Fibroblast of lung (primary cell): ENCODE data around the gene ARRB2. TPM values are rescaled to one million over a fixed set of nuclear protein-coding genes. Genes with fewer than 3 reads are reported as not detected.

Source experiments
- DNase-seq, 2 donors: peaks; one replicate each; pipeline versions ENCODE4 v3.0.0 to v3.0.0-alpha.2; 2010; ENCODE audit warnings: low read depth in 2 of 2
- H2AFZ ChIP-seq: 2 replicates; pipeline ENCODE4 v1.5.1; 2012; ENCODE audit warnings: low read length, control low read depth, inconsistent platforms
- H3K27ac ChIP-seq: 2 replicates; pipeline ENCODE4 v1.5.1; 2011; ENCODE audit warnings: low read length, control low read depth; ENCODE audit not compliant: insufficient read depth
- H3K27me3 ChIP-seq: 2 replicates; pipeline ENCODE4 v1.5.1; 2011; ENCODE audit warnings: mild to moderate bottlenecking, low read length; ENCODE audit not compliant: control insufficient read depth, insufficient read depth
- H3K36me3 ChIP-seq: 2 replicates; pipeline ENCODE4 v1.5.1; 2011; ENCODE audit warnings: low read length; ENCODE audit not compliant: control insufficient read depth, insufficient read depth
- H3K4me1 ChIP-seq: 2 replicates; pipeline ENCODE4 v1.5.1; 2011; ENCODE audit warnings: low read length; ENCODE audit not compliant: control insufficient read depth, insufficient read depth; ENCODE audit errors: extremely low read depth
- H3K4me2 ChIP-seq: 2 replicates; pipeline ENCODE4 v1.5.1; 2011; ENCODE audit warnings: low read length, control low read depth; ENCODE audit not compliant: insufficient read depth; ENCODE audit errors: extremely low read depth
- H3K4me3 ChIP-seq, 4 experiments: fragments of 200-600 bp in 1 of 4; sonication (generic) in 1 of 4; replicated peaks in 1 of 4; 2 replicates each; pipeline ENCODE4 v1.5.1; 2011 to 2016; ENCODE audit warnings: low read length in 4 of 4, low read depth in 3 of 4, mild to moderate bottlenecking in 3 of 4, control low read depth in 2 of 4, inconsistent platforms in 1 of 4, mixed read lengths in 1 of 4; ENCODE audit not compliant: insufficient read depth in 1 of 4; ENCODE audit errors: control extremely low read depth in 1 of 4
- H3K79me2 ChIP-seq: 2 replicates; pipeline ENCODE4 v1.5.1; 2012; ENCODE audit warnings: mild to moderate bottlenecking, low read length, inconsistent platforms; ENCODE audit not compliant: control insufficient read depth, insufficient read depth
- H3K9ac ChIP-seq: 2 replicates; pipeline ENCODE4 v1.5.1; 2011; ENCODE audit warnings: mild to moderate bottlenecking, low read length, control low read depth; ENCODE audit not compliant: insufficient read depth
- H3K9me3 ChIP-seq: 2 replicates; pipeline ENCODE4 v1.5.1; 2012; ENCODE audit warnings: low read depth, low read length; ENCODE audit not compliant: control insufficient read depth, insufficient read depth
- H4K20me1 ChIP-seq: 2 replicates; pipeline ENCODE4 v1.5.1; 2011; ENCODE audit warnings: low read length; ENCODE audit not compliant: control insufficient read depth, insufficient read depth; ENCODE audit errors: extremely low read depth
- EZH2 ChIP-seq: IDR thresholded peaks from 2 replicates; pipeline ENCODE4 v1.5.1; 2012; ENCODE audit warnings: low read length, control low read depth, mild to moderate bottlenecking; ENCODE audit errors: missing control alignments
- polyA minus RNA-seq: library from RNA; depleted of rRNA, polyadenylated mRNA; stranded (reverse); fragments of >200 nt; gene quantifications from 2 replicates; pipeline ENCODE4 v1.2.3, GENCODE V29; 2011; ENCODE audit warnings: low replicate concordance
- polyA plus RNA-seq, 2 donors: library from polyadenylated mRNA; depleted of rRNA in 1 of 2; stranded (reverse) in 1 of 2; unstranded in 1 of 2; fragments of >200 nt; gene quantifications; 2 replicates each; pipeline ENCODE4 v1.2.1, GENCODE V29; 2011 to 2012; ENCODE audit warnings: missing spikeins in 1 of 2
- total RNA-seq: library from RNA; depleted of rRNA; stranded (reverse); fragments of >200 nt; gene quantifications from 2 replicates; pipeline ENCODE4 v1.2.1, GENCODE V29; 2014
- TF ChIP-seq, protein P1 (sequence below), 2 donors: IDR thresholded peaks in 1 of 2; conservative IDR thresholded peaks in 1 of 2; 1 replicate in 1 of 2; 2 replicates in 1 of 2; pipeline ENCODE4 v1.5.1; 2011 to 2012; ENCODE audit warnings: low read length in 2 of 2, control low read depth in 1 of 2, inconsistent platforms in 1 of 2, low read depth in 1 of 2, mild to moderate bottlenecking in 1 of 2

Gene ARRB2
- 2.8 and 3.3 TPM in 2 replicates for total RNA-seq
- 4.6 and 8.3 TPM in 2 replicates for polyA plus RNA-seq
- polyA plus RNA-seq (2012) = 9.1 and 13.7 TPM in 2 replicates
- 19.5 and 23.8 TPM in 2 replicates for polyA minus RNA-seq

DNA sequence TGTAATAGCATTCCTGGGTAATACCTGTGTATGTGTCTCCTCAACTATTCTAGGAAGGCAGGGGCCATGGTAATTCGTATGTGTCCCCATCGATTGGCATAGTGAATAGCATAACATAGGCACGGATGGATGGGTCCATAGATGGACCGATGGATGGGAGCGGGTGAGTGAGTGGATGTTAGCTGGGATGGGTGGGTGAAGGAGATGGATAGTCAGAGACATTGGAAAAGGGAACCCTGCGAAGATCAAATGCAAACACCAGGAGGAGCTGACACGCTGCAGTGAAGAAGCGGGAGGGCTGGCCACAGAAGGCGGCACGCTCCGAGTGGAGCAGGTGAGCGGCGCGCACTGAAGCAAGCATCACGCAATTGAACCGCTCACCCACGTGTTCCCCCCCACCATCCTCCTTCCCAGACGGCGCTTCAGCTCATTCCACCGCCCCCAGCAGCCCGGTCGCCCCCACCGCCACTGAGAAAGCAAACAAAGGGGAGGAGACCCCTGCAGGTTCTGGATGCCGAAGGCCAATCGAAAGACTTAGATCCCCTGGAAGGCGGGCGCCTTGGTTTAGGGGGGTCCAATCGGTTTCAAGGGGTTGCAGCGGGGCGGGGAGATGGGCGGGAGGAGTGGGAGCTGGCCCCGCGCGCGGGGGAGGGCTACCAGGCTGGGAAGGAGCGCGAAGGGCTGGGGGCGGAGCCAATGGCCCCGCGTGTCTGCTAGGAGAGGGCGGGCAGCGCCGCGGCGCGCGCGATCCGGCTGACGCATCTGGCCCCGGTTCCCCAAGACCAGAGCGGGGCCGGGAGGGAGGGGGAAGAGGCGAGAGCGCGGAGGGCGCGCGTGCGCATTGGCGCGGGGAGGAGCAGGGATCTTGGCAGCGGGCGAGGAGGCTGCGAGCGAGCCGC is at the start of gene ARRB2:
Gene ARRB2 (plus strand): TSS at position 839 of the 899 bp plus-strand sequence. CDS start 90 bp downstream, outside the sequence.
- no peaks in the 10 kb centered on the region for H3K27me3 ChIP-seq
- peaks cover 7% of the 10 kb centered on the region for H3K4me1 ChIP-seq
- no peaks in the 10 kb centered on the region for H3K79me2 ChIP-seq
- H3K4me3 ChIP-seq = peak within 1 kb of the TSS; percentile 53 to 66 (median 60)
- H3K27ac ChIP-seq = peak within 1 kb of the TSS; percentile 17
- peak within 1 kb of the TSS; percentile 81 for H2AFZ ChIP-seq
- TF ChIP-seq, protein P1, sequence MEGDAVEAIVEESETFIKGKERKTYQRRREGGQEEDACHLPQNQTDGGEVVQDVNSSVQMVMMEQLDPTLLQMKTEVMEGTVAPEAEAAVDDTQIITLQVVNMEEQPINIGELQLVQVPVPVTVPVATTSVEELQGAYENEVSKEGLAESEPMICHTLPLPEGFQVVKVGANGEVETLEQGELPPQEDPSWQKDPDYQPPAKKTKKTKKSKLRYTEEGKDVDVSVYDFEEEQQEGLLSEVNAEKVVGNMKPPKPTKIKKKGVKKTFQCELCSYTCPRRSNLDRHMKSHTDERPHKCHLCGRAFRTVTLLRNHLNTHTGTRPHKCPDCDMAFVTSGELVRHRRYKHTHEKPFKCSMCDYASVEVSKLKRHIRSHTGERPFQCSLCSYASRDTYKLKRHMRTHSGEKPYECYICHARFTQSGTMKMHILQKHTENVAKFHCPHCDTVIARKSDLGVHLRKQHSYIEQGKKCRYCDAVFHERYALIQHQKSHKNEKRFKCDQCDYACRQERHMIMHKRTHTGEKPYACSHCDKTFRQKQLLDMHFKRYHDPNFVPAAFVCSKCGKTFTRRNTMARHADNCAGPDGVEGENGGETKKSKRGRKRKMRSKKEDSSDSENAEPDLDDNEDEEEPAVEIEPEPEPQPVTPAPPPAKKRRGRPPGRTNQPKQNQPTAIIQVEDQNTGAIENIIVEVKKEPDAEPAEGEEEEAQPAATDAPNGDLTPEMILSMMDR (conservative IDR thresholded peaks at IDR 0.05 in 1 of 2, IDR thresholded peaks at IDR 0.05 in 1 of 2; ENCODE audit: low read depth in 1 of 2, low read length in 2 of 2) = peak; percentile 42 to 68
- TF ChIP-seq EZH2 = no peak
- H3K4me2 ChIP-seq = peak within 1 kb of the TSS; percentile 90
- H3K9ac ChIP-seq = peak within 1 kb of the TSS; percentile 38
- peak; percentile 98 for DNase-seq
- no peaks in the 10 kb centered on the region for H3K9me3 ChIP-seq
- no peaks in the 10 kb centered on the region for H4K20me1 ChIP-seq
- H3K36me3 ChIP-seq = no peaks in the 10 kb centered on the region

DNA sequence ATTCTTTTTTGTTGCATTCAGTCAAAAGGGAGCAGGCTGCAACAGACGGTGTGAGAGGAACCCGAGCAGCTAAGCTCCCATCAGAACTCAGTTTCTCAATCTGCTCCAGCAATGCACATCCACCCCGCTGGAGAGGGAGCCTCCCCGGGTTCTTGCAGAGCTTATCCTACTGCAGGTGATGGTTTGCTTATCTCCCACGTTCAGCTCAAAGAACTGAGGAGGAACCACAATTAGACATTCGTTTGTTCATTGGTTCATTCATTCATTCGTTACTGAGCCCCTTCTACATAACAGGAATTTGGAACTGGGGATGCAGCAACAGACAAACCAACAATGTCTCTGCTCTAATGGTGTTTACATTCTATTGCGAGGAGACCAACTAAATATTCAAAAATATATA is 46.7 kb upstream of the ARRB2 start:
- no peak for DNase-seq
- Histone ChIP-seq H3K79me2 (no peaks in the 10 kb centered on the region), H4K20me1 (no peaks in the 10 kb centered on the region), H2AFZ (no peak overlapping the region), H3K9ac (no peak overlapping the region), H3K4me2 (no peak overlapping the region), H3K36me3 (no peaks in the 10 kb centered on the region), H3K27me3 (peaks cover 9% of the 10 kb centered on the region), H3K9me3 (no peaks in the 10 kb centered on the region), H3K4me1 (no peaks in the 10 kb centered on the region), H3K4me3 (no peak overlapping the region), H3K27ac (no peak overlapping the region)
- TF ChIP-seq EZH2 = no peak
- TF ChIP-seq, protein P1 (conservative IDR thresholded peaks at IDR 0.05 in 1 of 2, IDR thresholded peaks at IDR 0.05 in 1 of 2; ENCODE audit: low read depth in 1 of 2, low read length in 2 of 2) = no peak

DNA sequence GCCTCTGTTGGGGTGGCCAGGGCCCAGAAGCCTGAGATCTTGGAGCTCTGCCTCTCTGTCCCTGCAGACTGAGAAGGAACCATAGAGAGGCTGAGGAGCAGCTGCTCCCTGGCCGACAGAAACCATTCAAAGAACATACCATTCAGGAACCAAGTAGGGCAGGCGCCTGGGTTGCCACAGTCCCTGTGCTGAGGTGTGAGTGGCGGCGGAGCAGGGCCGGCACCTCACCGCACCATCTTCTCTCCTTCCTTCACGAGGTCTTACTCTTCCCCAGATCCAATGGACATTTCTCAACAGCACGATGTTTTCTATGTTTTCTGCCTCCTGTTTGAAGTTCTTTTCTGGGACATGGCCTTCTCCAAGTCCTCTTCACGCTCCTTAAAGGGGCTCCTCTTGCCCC is 46.2 kb upstream of the ARRB2 start:
- H3K36me3 ChIP-seq = no peaks in the 10 kb centered on the region
- H3K27ac ChIP-seq = no peak overlapping the region
- no peak overlapping the region for H2AFZ ChIP-seq
- no peaks in the 10 kb centered on the region for H3K4me1 ChIP-seq
- no peaks in the 10 kb centered on the region for H3K79me2 ChIP-seq
- no peaks in the 10 kb centered on the region for H4K20me1 ChIP-seq
- H3K4me3 ChIP-seq = no peak overlapping the region
- H3K4me2 ChIP-seq = no peak overlapping the region
- no peaks in the 10 kb centered on the region for H3K9me3 ChIP-seq
- H3K9ac ChIP-seq = no peak overlapping the region
- peaks cover 9% of the 10 kb centered on the region for H3K27me3 ChIP-seq
- no peak for DNase-seq
- no peak for TF ChIP-seq EZH2
- TF ChIP-seq, protein P1 (conservative IDR thresholded peaks at IDR 0.05 in 1 of 2, IDR thresholded peaks at IDR 0.05 in 1 of 2; ENCODE audit: low read depth in 1 of 2, low read length in 2 of 2) = no peak
